ENCODE results near the gene PLEKHF1.

The PLEKHF1 gene

DNA sequence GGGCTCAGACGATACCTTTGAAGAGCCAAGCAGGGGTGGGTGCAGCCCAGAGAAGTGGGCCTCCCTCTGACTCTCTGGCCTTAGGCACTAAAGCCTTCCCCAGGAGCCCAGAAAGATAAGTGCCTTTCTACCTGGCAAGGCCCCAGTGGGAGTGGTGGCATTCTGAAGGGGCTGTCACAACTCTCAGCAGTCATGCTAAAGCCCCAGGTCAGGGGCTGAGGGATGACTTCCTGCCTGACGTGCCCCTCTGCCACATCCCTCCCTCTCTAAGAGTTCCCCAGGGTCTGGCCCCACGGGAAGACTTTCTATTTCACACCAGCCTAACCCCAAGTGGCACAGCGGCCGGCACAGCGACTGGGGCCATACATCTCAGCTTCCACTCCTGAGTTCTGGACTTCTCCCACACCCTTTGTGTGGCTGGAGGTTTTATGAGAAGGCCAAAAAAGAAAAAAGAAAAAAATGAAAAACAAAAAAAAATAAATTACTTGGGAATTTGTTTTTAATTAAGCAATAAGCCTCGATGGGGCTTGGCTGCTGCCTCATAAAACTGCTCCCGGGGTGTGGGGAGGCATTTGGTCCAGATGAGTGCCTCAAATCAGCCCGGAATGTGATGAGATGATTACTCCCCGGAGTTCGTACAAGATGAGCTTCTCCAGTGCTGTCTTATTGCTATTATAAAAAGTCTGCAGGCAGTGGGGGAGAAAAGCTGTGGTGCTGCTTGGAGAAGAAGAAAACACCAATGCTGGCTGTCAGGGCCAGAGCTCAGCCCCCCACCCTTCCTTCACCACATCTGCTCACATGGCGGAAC, 28.5 kb upstream of the PLEKHF1 start:
- no peak overlapping the region for H2AFZ ChIP-seq (ENCODE audit: low read depth, low read length)
- no peaks in the 10 kb centered on the region for H3K79me2 ChIP-seq (ENCODE audit: insufficient read depth, low read length)
- H4K20me1 ChIP-seq (ENCODE audit: insufficient read depth, low read length) = no peaks in the 10 kb centered on the region
- no peaks in the 10 kb centered on the region for H3K36me3 ChIP-seq (ENCODE audit: insufficient read depth, low read length)
- ATAC-seq (ENCODE audit: insufficient read depth, low read depth) (0 out of 3 replicates have a peak, but pooled peaks have one; percentile 44), DNase-seq (no peak)
- TF ChIP-seq EZH2 (IDR thresholded peaks at IDR 0.05; ENCODE audit: borderline replicate concordance, low read depth, low read length, severe bottlenecking) = no peak
- no peak for TF ChIP-seq CTCF (IDR thresholded peaks at IDR 0.05; ENCODE audit: borderline replicate concordance, extremely low read depth, low read length, poor library complexity, severe bottlenecking)
- H3K9ac ChIP-seq (ENCODE audit: low read depth, low read length) = no peak overlapping the region
- H3K4me3 ChIP-seq (ENCODE audit: low read depth in 1 of 2, low read length in 2 of 2) = no peak overlapping the region
- no peaks in the 10 kb centered on the region for H3K4me1 ChIP-seq (ENCODE audit: insufficient read depth, low read length)
- no peaks in the 10 kb centered on the region for H3K9me3 ChIP-seq (ENCODE audit: insufficient read depth, low read length, severe bottlenecking)
- no peaks in the 10 kb centered on the region for H3K27me3 ChIP-seq (ENCODE audit: insufficient read depth, low read length, poor library complexity)
- no peak overlapping the region for H3K27ac ChIP-seq (ENCODE audit: low read length)
- no peak overlapping the region for H3K4me2 ChIP-seq (ENCODE audit: insufficient read depth, low read length)

GRCh38 chr19:29639086-29639485, 26.2 kb upstream of the PLEKHF1 start:
- TF ChIP-seq EZH2 (IDR thresholded peaks at IDR 0.05; ENCODE audit: borderline replicate concordance, low read depth, low read length, severe bottlenecking) (no peak), CTCF (IDR thresholded peaks at IDR 0.05; ENCODE audit: borderline replicate concordance, extremely low read depth, low read length, poor library complexity, severe bottlenecking) (no peak)
- H4K20me1 ChIP-seq (ENCODE audit: insufficient read depth, low read length) = no peaks in the 10 kb centered on the region
- no peaks in the 10 kb centered on the region for H3K79me2 ChIP-seq (ENCODE audit: insufficient read depth, low read length)
- no peak for ATAC-seq (ENCODE audit: insufficient read depth, low read depth)
- no peak overlapping the region for H2AFZ ChIP-seq (ENCODE audit: low read depth, low read length)
- no peak overlapping the region for H3K27ac ChIP-seq (ENCODE audit: low read length)
- H3K36me3 ChIP-seq (ENCODE audit: insufficient read depth, low read length) = no peaks in the 10 kb centered on the region
- H3K4me1 ChIP-seq (ENCODE audit: insufficient read depth, low read length) = no peaks in the 10 kb centered on the region
- no peak overlapping the region for H3K9ac ChIP-seq (ENCODE audit: low read depth, low read length)
- no peak overlapping the region for H3K4me3 ChIP-seq (ENCODE audit: low read depth in 1 of 2, low read length in 2 of 2)
- H3K27me3 ChIP-seq (ENCODE audit: insufficient read depth, low read length, poor library complexity) = no peaks in the 10 kb centered on the region
- no peak overlapping the region for H3K4me2 ChIP-seq (ENCODE audit: insufficient read depth, low read length)
- H3K9me3 ChIP-seq (ENCODE audit: insufficient read depth, low read length, severe bottlenecking) = no peaks in the 10 kb centered on the region
- DNase-seq = no peak

GRCh38 chr19:29640231-29640630, 25.0 kb upstream of the PLEKHF1 start:
- Histone ChIP-seq H3K4me1 (ENCODE audit: insufficient read depth, low read length) (no peaks in the 10 kb centered on the region), H3K79me2 (ENCODE audit: insufficient read depth, low read length) (no peaks in the 10 kb centered on the region), H3K9ac (ENCODE audit: low read depth, low read length) (no peak overlapping the region), H3K9me3 (ENCODE audit: insufficient read depth, low read length, severe bottlenecking) (no peaks in the 10 kb centered on the region), H3K27ac (ENCODE audit: low read length) (no peak overlapping the region), H4K20me1 (ENCODE audit: insufficient read depth, low read length) (no peaks in the 10 kb centered on the region), H3K4me2 (ENCODE audit: insufficient read depth, low read length) (no peak overlapping the region), H3K4me3 (ENCODE audit: low read depth in 1 of 2, low read length in 2 of 2) (no peak overlapping the region), H3K36me3 (ENCODE audit: insufficient read depth, low read length) (no peaks in the 10 kb centered on the region), H3K27me3 (ENCODE audit: insufficient read depth, low read length, poor library complexity) (no peaks in the 10 kb centered on the region), H2AFZ (ENCODE audit: low read depth, low read length) (no peak overlapping the region)
- TF ChIP-seq EZH2 (IDR thresholded peaks at IDR 0.05; ENCODE audit: borderline replicate concordance, low read depth, low read length, severe bottlenecking) (no peak), CTCF (IDR thresholded peaks at IDR 0.05; ENCODE audit: borderline replicate concordance, extremely low read depth, low read length, poor library complexity, severe bottlenecking) (no peak)
- no peak for ATAC-seq (ENCODE audit: insufficient read depth, low read depth)
- DNase-seq = no peak

Measured in DND-41 (cell line).